Motor neuron (in vitro differentiated cells): ENCODE results near the gene CEP78. TPM values are rescaled to one million over a fixed set of nuclear protein-coding genes. Genes with fewer than 3 reads are reported as not detected.
"Not testable (repeated sequence)": the region's sequence is repeated elsewhere in the genome, so short reads cannot be mapped to it uniquely, and the experiment has no call there.

Source experiments
- ATAC-seq, 8 experiments: fragments of 200-7000 bp; cut with Tn5 transposase; replicated peaks in 6 of 8; 2 replicates each; pipeline ENCODE4 v1.8.0; 2021; ENCODE audit warnings: mild to moderate bottlenecking in 8 of 8, moderate library complexity in 8 of 8
- H3K27ac ChIP-seq, 2 donors: fragments of 250-450 bp; sonication (Bioruptor Pico); 2 replicates each; pipeline ENCODE4 v1.9.0; 2021; ENCODE audit warnings: antibody characterized with exemption in 2 of 2, mild to moderate bottlenecking in 2 of 2, moderate library complexity in 1 of 2
- H3K4me1 ChIP-seq, 2 donors: fragments of 250-450 bp; sonication (Bioruptor Pico); replicated peaks in 1 of 2; 2 replicates each; pipeline ENCODE4 v1.6.1; 2021; ENCODE audit warnings: antibody characterized with exemption in 2 of 2, mild to moderate bottlenecking in 2 of 2, moderate library complexity in 1 of 2
- H3K4me3 ChIP-seq, 5 donors: fragments of 250-450 bp; sonication (Bioruptor Pico); 2 replicates each; pipeline ENCODE4 v1.9.0; 2021; ENCODE audit warnings: antibody characterized with exemption in 5 of 5, mild to moderate bottlenecking in 5 of 5, moderate library complexity in 4 of 5
- WGBS, 10 experiments: fragments of 450-650 bp; shearing (Covaris generic); methylation state at CpG; one replicate each; pipeline ENCODE4 v1.0.0; 2022; 5-methylcytosine and 5-hydroxymethylcytosine counted together
- in situ Hi-C, 9 experiments: fragments of 400-800 bp; cut with MboI; loops; one replicate each; pipeline ENCODE4 v1.15.0; 2021; ENCODE audit warnings: low sequenced_read_pairs in 9 of 9, low pct_unique_long_range_greater_than_20kb in 2 of 9; ENCODE audit not compliant: unreplicated experiment in 9 of 9
- total RNA-seq, 8 experiments: library from RNA; unstranded; fragments of 300-600 nt; gene quantifications; 2 replicates each; pipeline versions ENCODE4 v1.2.3 to v1.2.4, GENCODE V29; 2022

The CEP78 gene, protein sequence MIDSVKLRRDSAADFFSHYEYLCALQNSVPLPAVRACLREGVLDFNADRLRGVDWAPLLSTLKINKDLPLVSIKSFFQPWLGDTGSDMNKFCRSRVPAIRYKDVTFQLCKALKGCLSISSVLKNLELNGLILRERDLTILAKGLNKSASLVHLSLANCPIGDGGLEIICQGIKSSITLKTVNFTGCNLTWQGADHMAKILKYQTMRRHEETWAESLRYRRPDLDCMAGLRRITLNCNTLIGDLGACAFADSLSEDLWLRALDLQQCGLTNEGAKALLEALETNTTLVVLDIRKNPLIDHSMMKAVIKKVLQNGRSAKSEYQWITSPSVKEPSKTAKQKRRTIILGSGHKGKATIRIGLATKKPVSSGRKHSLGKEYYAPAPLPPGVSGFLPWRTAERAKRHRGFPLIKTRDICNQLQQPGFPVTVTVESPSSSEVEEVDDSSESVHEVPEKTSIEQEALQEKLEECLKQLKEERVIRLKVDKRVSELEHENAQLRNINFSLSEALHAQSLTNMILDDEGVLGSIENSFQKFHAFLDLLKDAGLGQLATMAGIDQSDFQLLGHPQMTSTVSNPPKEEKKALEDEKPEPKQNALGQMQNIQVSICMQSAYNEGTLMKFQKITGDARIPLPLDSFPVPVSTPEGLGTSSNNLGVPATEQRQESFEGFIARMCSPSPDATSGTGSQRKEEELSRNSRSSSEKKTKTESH
- total RNA-seq, result 10 to 100 TPM in 7 of 8 experiments, 1 to 10 TPM in 1; 5.2 to 27.1 (median 15.8) TPM

DNA sequence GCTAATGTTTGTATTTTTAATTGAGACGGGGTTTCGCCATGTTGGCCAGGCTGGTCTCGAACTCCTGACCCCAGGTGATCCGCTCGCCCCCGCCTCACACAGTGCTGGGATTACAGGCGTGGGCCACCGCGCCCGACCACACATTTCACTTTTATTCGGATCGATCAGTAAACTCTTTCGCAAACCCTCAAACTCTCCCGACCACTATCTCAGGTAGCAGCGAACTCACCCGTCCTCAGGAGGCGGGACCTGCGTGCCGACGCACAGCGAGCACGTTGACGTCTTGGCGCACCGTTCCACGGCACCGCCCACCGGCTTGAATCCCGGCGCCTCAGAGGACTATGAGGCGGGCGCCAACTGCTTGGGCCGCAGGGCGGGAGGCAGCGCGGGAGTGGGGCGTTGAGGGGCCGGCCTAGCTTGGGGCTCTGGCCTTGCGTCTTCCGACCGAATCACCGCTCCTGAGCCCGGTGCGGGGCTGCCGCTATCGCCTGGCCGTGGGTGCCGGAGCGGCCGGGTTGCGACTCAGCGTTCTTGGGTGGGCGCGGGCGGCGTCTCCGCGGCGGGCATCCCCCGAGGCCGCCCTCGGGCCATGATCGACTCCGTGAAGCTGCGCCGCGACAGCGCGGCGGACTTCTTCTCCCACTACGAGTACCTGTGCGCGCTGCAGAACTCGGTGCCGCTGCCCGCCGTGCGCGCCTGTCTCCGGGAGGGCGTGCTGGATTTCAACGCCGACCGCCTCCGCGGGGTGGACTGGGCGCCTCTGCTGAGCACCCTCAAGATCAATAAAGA, at the start of gene CEP78:
Gene CEP78 (plus strand): TSS at position 314 of the 789 bp plus-strand sequence. CDS start 276 bp downstream, at position 590.
- 0 to 6% (median 0%) methylated on average over 5 to 14 of the region's 87 CpGs; no CpG with 5 or more reads in 5 of the 10 experiments for WGBS, 10 experiments
- in situ Hi-C loops, result loop anchor here in 1 of 9 experiments (25.0 kb wide), 1 partner anchor 799 kb away; no protein-coding TSS in a partner anchor
- Histone ChIP-seq H3K4me1 (peaks cover 6 to 10% of the 10 kb centered on the region in 2 donors), H3K4me3 (peak within 1 kb of the TSS; percentile 68 to 91 (median 89)), H3K27ac (peak within 1 kb of the TSS; percentile 75)
- peak; percentile 93 to 98 (median 96) for ATAC-seq

DNA sequence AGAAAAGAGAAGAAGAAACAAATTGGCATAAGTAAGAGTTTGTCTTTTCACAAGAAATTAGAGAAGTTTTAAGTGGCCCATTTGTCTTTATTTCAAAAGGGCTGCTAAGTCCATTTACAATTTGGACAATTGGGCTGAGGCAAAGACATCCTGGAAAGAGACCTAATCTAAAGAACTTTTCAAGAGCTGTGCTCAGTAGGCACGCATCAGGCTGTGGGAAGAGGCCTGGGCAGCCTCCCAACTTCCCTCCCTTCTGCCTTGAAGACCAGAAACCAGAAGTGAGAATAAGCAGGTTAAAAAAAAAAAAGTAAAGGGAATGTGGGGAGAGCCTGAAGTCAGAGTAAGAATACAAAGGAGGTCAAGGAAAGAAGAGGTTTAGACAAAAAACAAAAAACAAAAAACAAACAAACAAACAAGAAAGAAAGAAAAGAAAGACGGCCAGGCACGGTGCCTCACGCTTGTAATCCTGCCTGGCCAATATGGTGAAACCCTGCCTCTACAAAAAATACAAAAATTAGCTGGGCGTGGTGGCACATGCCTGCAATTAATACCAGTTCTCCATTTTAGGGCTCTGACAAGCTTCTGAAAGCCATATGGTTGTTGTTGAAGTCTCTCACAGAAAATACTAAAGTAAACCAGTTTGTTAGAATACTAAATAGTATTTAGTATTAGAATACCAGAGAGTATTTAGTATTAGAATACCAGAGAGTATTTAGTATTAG, 48.0 kb upstream of the CEP78 start:
- Histone ChIP-seq H3K27ac (no peak overlapping the region), H3K4me3 (no peak overlapping the region), H3K4me1 (peaks cover 0 to 5% of the 10 kb centered on the region in 2 donors)
- in situ Hi-C loops, result no loop called here
- WGBS, 10 experiments, result 13 to 95% (median 77%) methylated on average over 4 to 5 of the region's 5 CpGs; no CpG with 5 or more reads in 1 of the 10 experiments
- ATAC-seq, result peak in 3 of 8 experiments; percentile 49 to 79 (median 67)

DNA sequence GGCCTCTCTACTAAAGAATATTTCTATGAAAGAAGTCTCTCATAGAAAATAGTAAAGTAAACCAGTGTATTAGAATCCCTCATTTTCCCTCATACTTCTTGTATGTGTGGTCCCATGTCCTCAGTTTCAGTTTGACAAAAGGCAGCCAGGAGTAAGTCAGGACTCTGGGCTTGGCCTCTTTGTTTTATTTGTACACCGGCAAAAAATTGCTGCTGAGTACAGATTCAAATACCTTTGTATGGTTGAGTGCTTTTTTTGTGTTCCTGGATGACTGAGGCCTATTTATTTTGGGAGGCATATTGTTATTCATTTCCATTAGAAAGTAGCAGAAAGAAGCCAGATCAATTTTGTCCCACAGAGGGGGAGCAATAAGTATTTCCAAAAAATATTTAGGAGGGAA, 47.3 kb upstream of the CEP78 start:
- no peak overlapping the region for H3K27ac ChIP-seq
- 29 to 100% (median 67%) methylated on average over 1 of the region's 1 CpG; no CpG with 5 or more reads in 1 of the 10 experiments for WGBS, 10 experiments
- no peak overlapping the region for H3K4me3 ChIP-seq
- H3K4me1 ChIP-seq, result peaks cover 0 to 5% of the 10 kb centered on the region in 2 donors
- in situ Hi-C loops, result no loop called here
- ATAC-seq, result no peak

DNA sequence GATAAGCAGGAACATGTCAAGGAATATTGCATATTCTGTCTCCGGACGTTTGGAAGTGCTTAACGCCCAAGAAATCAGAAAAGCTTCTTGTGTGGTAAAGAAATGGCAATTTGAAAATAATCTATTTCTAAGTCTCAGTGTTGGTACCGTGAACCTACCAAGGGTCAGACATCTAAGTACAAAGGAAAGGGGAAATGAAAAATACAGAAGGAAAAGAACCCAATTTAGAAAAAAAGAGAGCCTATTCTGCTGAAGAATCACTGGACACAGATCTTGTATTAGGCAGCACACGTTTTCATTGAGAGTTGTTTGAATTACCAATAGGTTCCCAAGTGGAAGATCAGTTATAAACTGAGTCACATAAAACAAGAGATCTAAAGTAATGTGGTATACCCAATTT, 46.9 kb upstream of the CEP78 start:
- ATAC-seq, result no peak
- in situ Hi-C loops, result no loop called here
- 38 to 90% (median 72%) methylated on average over 1 to 5 of the region's 5 CpGs; no CpG with 5 or more reads in 1 of the 10 experiments for WGBS, 10 experiments

DNA sequence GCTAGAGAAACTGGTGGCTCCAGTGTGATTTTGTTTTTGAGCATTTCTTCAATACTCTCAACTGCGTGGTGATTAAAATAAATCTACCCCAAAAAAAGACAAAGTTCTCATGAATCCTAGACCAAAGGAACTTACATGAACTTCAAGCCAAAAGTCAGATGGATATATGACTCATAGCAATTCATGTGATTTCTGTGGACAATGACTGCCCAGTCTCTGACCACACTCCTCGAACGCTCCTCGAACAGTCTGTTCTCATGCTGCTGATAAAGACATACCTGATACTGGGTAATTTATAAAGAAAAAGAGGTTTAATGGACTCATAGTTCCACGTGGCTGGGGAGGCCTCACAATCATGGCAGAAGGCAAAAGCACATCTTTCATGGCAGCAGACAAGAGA, 46.4 kb upstream of the CEP78 start:
- 50 to 96% (median 85%) methylated on average over 2 to 5 of the region's 5 CpGs; no CpG with 5 or more reads in 2 of the 10 experiments for WGBS, 10 experiments
- ATAC-seq, result no peak

More for the DNA sequence above, 46.9 kb upstream of the CEP78 start:
- peaks cover 0 to 5% of the 10 kb centered on the region in 2 donors for H3K4me1 ChIP-seq
- no peak overlapping the region for H3K27ac ChIP-seq
- H3K4me3 ChIP-seq, result no peak overlapping the region

DNA sequence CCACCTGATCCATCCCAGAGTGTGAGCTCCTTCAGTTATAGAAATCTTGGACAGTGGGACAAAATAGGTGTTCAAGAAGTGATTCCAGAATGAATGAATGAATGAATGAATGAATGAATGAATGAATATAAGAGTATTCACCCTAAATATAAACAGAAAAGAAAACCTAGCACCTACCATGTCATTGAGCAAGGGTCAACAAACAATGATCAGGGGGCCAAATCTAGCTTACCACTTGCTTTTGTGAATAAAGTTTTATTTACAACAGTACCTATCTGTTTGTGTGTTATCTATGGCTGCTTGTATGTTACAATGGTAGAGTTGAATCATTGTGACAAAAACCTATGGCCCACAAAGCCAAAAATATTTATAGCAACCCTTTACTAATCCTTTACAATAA, 43.9 kb upstream of the CEP78 start:
- in situ Hi-C loops, result no loop called here

More for the DNA sequence above, 46.4 kb upstream of the CEP78 start:
- H3K4me3 ChIP-seq, result no peak overlapping the region
- in situ Hi-C loops, result no loop called here
- H3K27ac ChIP-seq, result no peak overlapping the region
- H3K4me1 ChIP-seq, result peaks cover 0 to 5% of the 10 kb centered on the region in 2 donors

DNA sequence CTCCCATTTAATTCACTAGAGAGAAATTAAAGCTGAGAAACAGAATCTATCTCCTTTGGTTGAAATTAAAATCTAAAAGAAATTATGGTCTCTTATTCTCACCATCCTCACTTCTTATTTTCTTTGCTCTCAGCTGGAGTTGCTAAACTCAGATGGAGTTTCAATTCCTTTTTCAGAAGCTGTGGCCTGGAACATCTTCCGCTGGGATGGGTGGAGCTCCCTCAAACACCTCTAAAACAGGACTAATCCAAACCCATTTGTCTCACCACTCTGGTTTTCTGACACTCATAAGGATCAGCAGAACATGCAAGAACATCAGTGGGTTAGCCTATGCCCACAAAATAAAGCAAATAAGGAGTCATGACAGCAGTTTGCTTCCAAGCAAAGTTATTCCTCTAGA, 39.6 kb upstream of the CEP78 start:
- H3K27ac ChIP-seq, result no peak overlapping the region
- ATAC-seq, result no peak
- in situ Hi-C loops, result no loop called here
- WGBS, 10 experiments, result 40 to 100% (median 75%) methylated on average over 1 of the region's 1 CpG; no CpG with 5 or more reads in 5 of the 10 experiments
- H3K4me1 ChIP-seq, result peaks cover 0 to 2% of the 10 kb centered on the region in 2 donors
- no peak overlapping the region for H3K4me3 ChIP-seq

More for the DNA sequence above, 43.9 kb upstream of the CEP78 start:
- ATAC-seq, result no peak
- H3K4me3 ChIP-seq, result no peak overlapping the region
- H3K27ac ChIP-seq, result no peak overlapping the region
- peaks cover 0 to 5% of the 10 kb centered on the region in 2 donors for H3K4me1 ChIP-seq

DNA sequence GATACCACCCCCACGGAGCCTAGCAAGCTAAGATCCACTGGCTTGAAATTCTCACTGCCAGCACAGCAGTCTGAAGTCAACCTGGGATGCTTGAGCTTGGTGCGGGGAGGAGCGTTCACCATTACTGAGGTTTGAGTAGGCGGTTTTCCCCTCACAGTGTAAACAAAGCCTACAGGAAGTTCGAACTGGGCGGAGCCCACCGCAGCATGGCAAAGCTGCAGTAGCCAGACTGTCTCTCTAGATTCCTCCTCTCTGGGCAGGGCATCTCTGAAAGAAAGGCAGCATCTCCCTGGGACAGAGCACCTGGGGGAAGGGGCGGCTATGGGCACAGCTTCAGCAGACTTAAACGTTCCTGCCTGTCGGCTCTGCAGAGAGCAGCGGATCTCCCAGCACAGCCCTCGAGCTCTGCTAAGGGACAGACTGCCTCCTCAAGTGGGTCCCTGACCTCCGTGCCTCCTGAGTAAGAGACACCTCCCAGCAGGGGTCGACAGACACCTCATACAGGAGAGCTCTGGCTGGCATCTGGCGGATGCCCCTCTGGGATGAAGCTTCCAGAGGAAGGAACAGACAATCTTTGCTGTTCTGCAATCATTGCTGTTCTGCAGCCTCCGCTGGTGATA, 34.6 kb upstream of the CEP78 start:
- ATAC-seq, H3K4me3 ChIP-seq, H3K27ac ChIP-seq, H3K4me1 ChIP-seq: not testable (repeated sequence)
- in situ Hi-C loops, result loop anchor here in 1 of 9 experiments (25.0 kb wide), 1 partner anchor 214 kb away; no protein-coding TSS in a partner anchor
- WGBS, 10 experiments, result 50 to 100% (median 68%) methylated on average over 1 to 5 of the region's 16 CpGs; no CpG with 5 or more reads in 4 of the 10 experiments

DNA sequence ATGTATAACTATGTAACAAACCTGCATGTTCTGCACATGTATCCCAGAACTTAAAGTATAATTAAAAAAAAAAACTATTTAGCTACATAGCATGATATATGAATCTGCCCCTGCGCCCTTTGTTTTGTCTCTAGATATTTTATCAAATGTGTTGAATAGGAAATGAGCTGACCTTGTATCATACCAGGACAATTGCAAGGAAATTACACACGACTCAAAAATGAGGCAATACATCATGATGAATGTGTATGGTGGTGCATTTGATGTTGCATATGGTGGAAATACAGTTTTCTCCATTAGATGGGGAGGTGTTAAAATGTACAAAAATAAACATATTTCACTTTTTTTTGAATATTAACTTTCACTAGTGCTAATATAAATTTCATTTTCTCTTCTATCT, 28.6 kb upstream of the CEP78 start:
- ATAC-seq, result peak in 2 of 8 experiments; percentile 14 to 16
- in situ Hi-C loops, result loop anchor here in 1 of 9 experiments (25.0 kb wide), 1 partner anchor 220 kb away; no protein-coding TSS in a partner anchor
- H3K4me1 ChIP-seq, result peaks cover 0 to 7% of the 10 kb centered on the region in 2 donors
- no peak overlapping the region for H3K4me3 ChIP-seq
- WGBS, 10 experiments, result 7 to 89% (median 61%) methylated on average over 1 to 2 of the region's 2 CpGs; no CpG with 5 or more reads in 4 of the 10 experiments
- H3K27ac ChIP-seq, result no peak overlapping the region

DNA sequence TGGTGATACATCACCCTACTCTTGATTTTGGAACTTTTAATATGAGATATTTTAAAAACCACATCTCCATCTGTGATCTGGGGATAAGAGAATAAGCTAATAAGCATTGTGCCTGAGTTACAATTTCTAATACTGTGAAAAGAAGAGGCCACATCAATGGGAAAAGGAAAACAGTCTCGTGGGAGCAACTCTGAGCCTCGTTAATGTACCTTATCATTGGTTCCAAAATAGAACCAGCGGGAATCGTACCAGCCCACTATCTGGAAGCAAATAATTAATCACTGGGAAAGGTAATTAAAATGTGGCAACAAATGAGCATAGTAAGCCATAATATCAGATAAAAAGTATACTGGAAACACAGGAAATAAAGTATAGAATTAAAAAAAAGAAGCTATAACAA, 28.0 kb upstream of the CEP78 start:
- peaks cover 0 to 7% of the 10 kb centered on the region in 2 donors for H3K4me1 ChIP-seq
- in situ Hi-C loops, result loop anchor here in 1 of 9 experiments (25.0 kb wide), 1 partner anchor 221 kb away; no protein-coding TSS in a partner anchor

DNA sequence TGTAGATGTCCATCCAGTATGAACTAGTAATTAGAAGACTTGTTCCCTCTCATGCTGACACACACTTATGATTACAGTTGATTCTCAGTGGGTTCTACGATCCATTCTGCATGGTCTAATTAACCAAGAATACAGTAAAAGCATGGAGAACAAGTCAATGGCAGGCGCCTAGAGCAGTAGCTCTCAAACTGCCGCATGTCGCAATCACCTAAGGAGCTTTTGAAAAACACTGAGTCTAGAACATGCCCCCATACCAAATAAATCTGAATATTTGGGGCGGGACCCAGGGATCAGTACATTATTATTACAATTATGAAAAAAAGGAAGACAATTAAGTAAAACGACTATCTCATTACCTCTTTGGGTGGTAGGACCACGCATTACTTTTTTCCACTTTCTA, 26.7 kb upstream of the CEP78 start:
- no peak overlapping the region for H3K4me3 ChIP-seq
- H3K4me1 ChIP-seq, result peaks cover 0 to 7% of the 10 kb centered on the region in 2 donors
- no peak for ATAC-seq
- 0 to 100% (median 69%) methylated on average over 1 to 7 of the region's 7 CpGs; no CpG with 5 or more reads in 1 of the 10 experiments for WGBS, 10 experiments
- in situ Hi-C loops, result loop anchor here in 1 of 9 experiments (25.0 kb wide), 1 partner anchor 222 kb away; no protein-coding TSS in a partner anchor
- H3K27ac ChIP-seq, result no peak overlapping the region

More for the DNA sequence above, 28.0 kb upstream of the CEP78 start:
- no peak overlapping the region for H3K4me3 ChIP-seq
- no peak for ATAC-seq
- WGBS, 10 experiments, result 43 to 92% (median 75%) methylated on average over 2 to 4 of the region's 4 CpGs
- H3K27ac ChIP-seq, result no peak overlapping the region
